Neural progenitor cell (in vitro differentiated cells): ENCODE data around the gene GPATCH1. TPM values are rescaled to one million over a fixed set of nuclear protein-coding genes. Genes with fewer than 3 reads are reported as not detected.

Experiments used
- DNase-seq: peaks from one replicate; pipeline ENCODE4 v3.0.0-alpha.2; 2016; ENCODE audit warnings: low spot score
- H2AFZ ChIP-seq: fragments of 200-600 bp; sonication (generic); replicated peaks from 2 replicates; pipeline ENCODE4 v1.6.1; 2016; ENCODE audit warnings: antibody characterized with exemption
- H3F3A ChIP-seq: fragments of 200-600 bp; sonication (generic); 2 replicates; pipeline ENCODE4 v1.6.1; 2016; ENCODE audit warnings: antibody characterized with exemption, low read depth
- H3K27ac ChIP-seq: fragments of 200-600 bp; sonication (generic); 2 replicates; pipeline ENCODE4 v1.5.1; 2016; ENCODE audit warnings: mild to moderate bottlenecking
- H3K27me3 ChIP-seq: fragments of 200-600 bp; sonication (generic); 2 replicates; pipeline ENCODE4 v1.6.1; 2016; ENCODE audit warnings: mild to moderate bottlenecking, moderate library complexity
- H3K36me3 ChIP-seq: fragments of 200-600 bp; sonication (generic); 2 replicates; pipeline ENCODE4 v1.5.1; 2016
- H3K4me1 ChIP-seq: fragments of 200-600 bp; sonication (generic); 2 replicates; pipeline ENCODE4 v1.6.1; 2016; ENCODE audit warnings: mixed run types
- H3K4me2 ChIP-seq: fragments of 200-600 bp; sonication (generic); 2 replicates; pipeline ENCODE4 v1.6.1; 2016
- H3K4me3 ChIP-seq: fragments of 200-600 bp; sonication (generic); 2 replicates; pipeline ENCODE4 v1.5.1; 2016
- H3K79me2 ChIP-seq: fragments of 200-600 bp; sonication (generic); 2 replicates; pipeline ENCODE4 v1.6.1; 2016; ENCODE audit warnings: low read depth
- H3K9ac ChIP-seq: fragments of 200-600 bp; sonication (generic); 2 replicates; pipeline ENCODE4 v1.6.1; 2016
- H3K9me3 ChIP-seq: fragments of 200-600 bp; sonication (generic); 2 replicates; pipeline ENCODE4 v1.5.1; 2016; ENCODE audit warnings: low read depth
- H4K20me1 ChIP-seq: fragments of 200-600 bp; sonication (generic); 2 replicates; pipeline ENCODE4 v1.6.1; 2016; ENCODE audit warnings: low read depth
- H3K27ac Mint-ChIP-seq: 3 replicates; pipeline ENCODE4 v1.8.0; 2021; ENCODE audit warnings: mixed read lengths
- H3K27me3 Mint-ChIP-seq: 2 replicates; pipeline ENCODE4 v1.8.0; 2022; ENCODE audit warnings: low read depth, mild to moderate bottlenecking, inconsistent platforms, moderate library complexity, mixed read lengths; ENCODE audit not compliant: insufficient read depth
- H3K36me3 Mint-ChIP-seq: 3 replicates; pipeline ENCODE4 v1.8.0; 2021; ENCODE audit warnings: mixed read lengths
- H3K4me1 Mint-ChIP-seq: 3 replicates; pipeline ENCODE4 v1.8.0; 2021; ENCODE audit warnings: mixed read lengths
- H3K4me3 Mint-ChIP-seq: 3 replicates; pipeline ENCODE4 v1.8.0; 2021; ENCODE audit warnings: mild to moderate bottlenecking, moderate library complexity, mixed read lengths
- H3K9me3 Mint-ChIP-seq: 3 replicates; pipeline ENCODE4 v1.8.0; 2020; ENCODE audit warnings: mixed read lengths
- EZH2 ChIP-seq: fragments of 200-600 bp; sonication (generic); IDR thresholded peaks from 2 replicates; pipeline ENCODE4 v1.6.1; 2017; ENCODE audit warnings: antibody characterized with exemption, mild to moderate bottlenecking, moderate library complexity
- EZH2phosphoT487 ChIP-seq: fragments of 200-600 bp; sonication (generic); IDR thresholded peaks from 2 replicates; pipeline ENCODE4 v1.6.1; 2017; ENCODE audit warnings: antibody characterized with exemption
- total RNA-seq: library from RNA; depleted of rRNA; stranded (reverse); fragments of >200 nt; gene quantifications from 2 replicates; pipeline ENCODE4 v1.2.3, GENCODE V29; 2015; ENCODE audit warnings: low replicate concordance
- TF ChIP-seq, protein P1 (sequence below): fragments of 200-600 bp; sonication (generic); IDR thresholded peaks from 2 replicates; pipeline ENCODE4 v1.5.1; 2017; ENCODE audit warnings: antibody characterized with exemption, mild to moderate bottlenecking

Gene GPATCH1
- total RNA-seq, 1 donor from 2014 or later: 7.0 TPM

DNA sequence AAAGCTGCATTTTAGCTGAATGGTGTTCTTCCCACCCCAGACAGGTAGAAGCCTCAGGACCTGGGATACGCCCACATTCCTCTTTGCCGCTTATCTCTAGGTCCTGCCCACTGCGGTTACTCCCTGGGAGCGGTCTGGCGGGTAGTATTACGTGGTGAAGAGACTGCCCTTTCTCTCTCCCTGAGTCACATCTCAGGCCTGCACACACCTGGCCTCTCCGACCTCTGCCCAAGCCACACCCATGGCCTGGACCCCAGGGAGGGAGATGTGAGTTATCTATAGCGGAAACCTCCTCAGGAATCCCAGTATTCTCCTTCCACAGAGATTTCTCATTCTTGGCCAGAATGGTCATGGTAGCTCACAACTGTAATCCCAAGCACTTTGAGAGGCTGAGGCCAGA lies 33.6 kb upstream of the GPATCH1 start:
- Histone ChIP-seq H3K4me2 (no peak overlapping the region), H3K9me3 (no peaks in the 10 kb centered on the region), H3F3A (no peaks in the 10 kb centered on the region), H3K4me1 (peaks cover 9% of the 10 kb centered on the region), H3K4me3 (no peak overlapping the region), H3K36me3 (no peaks in the 10 kb centered on the region), H2AFZ (no peak overlapping the region), H3K27me3 (no peaks in the 10 kb centered on the region), H4K20me1 (peaks cover 2% of the 10 kb centered on the region), H3K27ac (no peak overlapping the region), H3K79me2 (peaks cover 69% of the 10 kb centered on the region), H3K9ac (no peak overlapping the region)
- no peak overlapping the region for H3K4me3 Mint-ChIP-seq
- H3K4me1 Mint-ChIP-seq: peaks cover 3% of the 10 kb centered on the region
- H3K9me3 Mint-ChIP-seq: no peaks in the 10 kb centered on the region
- no peak overlapping the region for H3K27ac Mint-ChIP-seq
- TF ChIP-seq EZH2 (no peak), EZH2phosphoT487 (no peak)
- TF ChIP-seq, protein P1, sequence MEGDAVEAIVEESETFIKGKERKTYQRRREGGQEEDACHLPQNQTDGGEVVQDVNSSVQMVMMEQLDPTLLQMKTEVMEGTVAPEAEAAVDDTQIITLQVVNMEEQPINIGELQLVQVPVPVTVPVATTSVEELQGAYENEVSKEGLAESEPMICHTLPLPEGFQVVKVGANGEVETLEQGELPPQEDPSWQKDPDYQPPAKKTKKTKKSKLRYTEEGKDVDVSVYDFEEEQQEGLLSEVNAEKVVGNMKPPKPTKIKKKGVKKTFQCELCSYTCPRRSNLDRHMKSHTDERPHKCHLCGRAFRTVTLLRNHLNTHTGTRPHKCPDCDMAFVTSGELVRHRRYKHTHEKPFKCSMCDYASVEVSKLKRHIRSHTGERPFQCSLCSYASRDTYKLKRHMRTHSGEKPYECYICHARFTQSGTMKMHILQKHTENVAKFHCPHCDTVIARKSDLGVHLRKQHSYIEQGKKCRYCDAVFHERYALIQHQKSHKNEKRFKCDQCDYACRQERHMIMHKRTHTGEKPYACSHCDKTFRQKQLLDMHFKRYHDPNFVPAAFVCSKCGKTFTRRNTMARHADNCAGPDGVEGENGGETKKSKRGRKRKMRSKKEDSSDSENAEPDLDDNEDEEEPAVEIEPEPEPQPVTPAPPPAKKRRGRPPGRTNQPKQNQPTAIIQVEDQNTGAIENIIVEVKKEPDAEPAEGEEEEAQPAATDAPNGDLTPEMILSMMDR: no peak
- H3K36me3 Mint-ChIP-seq: peaks cover 8% of the 10 kb centered on the region
- DNase-seq: no peak
- H3K27me3 Mint-ChIP-seq: peaks cover under 1% of the 10 kb centered on the region

DNA sequence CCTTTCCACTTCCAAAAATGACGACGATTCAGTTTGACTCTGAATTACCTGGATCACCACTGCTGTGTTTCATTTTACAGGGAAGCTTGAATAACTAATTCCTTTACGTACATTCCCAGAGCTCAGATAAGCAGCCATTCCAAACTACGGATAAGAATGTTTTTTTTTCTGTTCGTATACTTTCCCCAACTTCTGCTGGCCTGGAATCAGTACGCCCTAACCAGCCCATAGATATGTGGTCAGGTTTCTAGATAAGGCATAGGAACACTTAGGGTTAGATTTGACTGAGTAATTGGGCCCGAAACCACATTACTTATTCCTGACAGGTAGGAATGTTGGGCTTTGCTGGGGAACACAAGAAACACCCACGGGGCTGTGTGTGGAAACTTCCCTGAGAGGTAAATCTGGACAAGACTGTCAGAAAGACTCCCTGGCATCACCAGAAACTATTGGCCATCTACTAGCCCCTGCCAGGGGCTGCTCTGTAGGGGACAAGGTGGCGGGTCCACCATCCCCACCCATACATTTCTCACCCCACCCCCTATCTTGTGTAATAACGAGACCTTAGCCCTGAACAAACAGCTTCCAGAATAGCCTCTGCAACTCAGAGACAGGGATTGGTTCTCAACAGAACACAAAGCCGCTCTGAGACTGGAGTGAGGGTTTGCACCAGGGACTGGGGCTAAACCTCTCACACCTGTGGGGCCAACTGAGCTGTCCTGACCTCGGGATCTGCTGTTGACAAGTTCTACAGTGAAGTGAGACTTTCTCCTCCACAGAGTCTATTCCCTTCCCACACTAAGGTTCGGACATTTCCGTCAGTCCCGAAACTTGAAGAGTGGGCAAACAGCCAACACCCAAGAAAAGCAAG lies 31.9 kb upstream of the GPATCH1 start:
- peaks cover 84% of the 10 kb centered on the region for H3K79me2 ChIP-seq
- peaks cover 7% of the 10 kb centered on the region for H3K4me1 Mint-ChIP-seq
- DNase-seq: no peak
- no peaks in the 10 kb centered on the region for H3F3A ChIP-seq
- no peak overlapping the region for H3K4me3 ChIP-seq
- H3K27me3 Mint-ChIP-seq: peaks cover 3% of the 10 kb centered on the region
- no peak overlapping the region for H3K27ac ChIP-seq
- no peaks in the 10 kb centered on the region for H3K9me3 Mint-ChIP-seq
- H3K27me3 ChIP-seq: no peaks in the 10 kb centered on the region
- no peak overlapping the region for H3K4me3 Mint-ChIP-seq
- H3K4me2 ChIP-seq: no peak overlapping the region
- H3K9me3 ChIP-seq: no peaks in the 10 kb centered on the region
- TF ChIP-seq, protein P1: no peak
- no peak overlapping the region for H3K27ac Mint-ChIP-seq
- H4K20me1 ChIP-seq: peaks cover 2% of the 10 kb centered on the region
- H3K4me1 ChIP-seq: peaks cover 9% of the 10 kb centered on the region
- H3K9ac ChIP-seq: no peak overlapping the region
- H2AFZ ChIP-seq: no peak overlapping the region
- peaks cover 8% of the 10 kb centered on the region for H3K36me3 Mint-ChIP-seq
- no peaks in the 10 kb centered on the region for H3K36me3 ChIP-seq

DNA sequence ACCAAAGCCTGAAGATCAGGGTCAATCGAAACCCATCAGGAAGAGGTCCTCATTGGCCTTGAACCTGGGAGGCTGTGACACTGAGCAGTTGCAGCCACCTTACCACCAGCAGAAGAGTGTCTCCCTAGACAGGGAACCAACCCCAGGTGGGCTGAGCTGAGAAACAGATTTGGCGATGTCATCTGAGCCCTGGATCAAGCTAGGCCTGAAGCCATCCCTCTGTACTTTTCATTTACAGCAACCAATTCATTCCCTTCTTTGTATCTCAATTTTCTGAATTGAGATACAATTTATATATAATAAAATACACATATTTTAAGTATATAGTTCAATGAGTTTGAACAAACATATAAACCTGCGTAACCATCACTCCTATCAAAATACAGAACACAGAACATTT lies 30.9 kb upstream of the GPATCH1 start:
- Histone ChIP-seq H3K4me1 (peaks cover 9% of the 10 kb centered on the region), H3K9me3 (no peaks in the 10 kb centered on the region), H3K27me3 (no peaks in the 10 kb centered on the region), H3K79me2 (peaks cover 94% of the 10 kb centered on the region), H4K20me1 (peaks cover 2% of the 10 kb centered on the region), H3F3A (peaks cover 3% of the 10 kb centered on the region), H3K27ac (no peak overlapping the region), H3K4me3 (no peak overlapping the region), H3K36me3 (no peaks in the 10 kb centered on the region), H3K9ac (no peak overlapping the region), H3K4me2 (no peak overlapping the region), H2AFZ (no peak overlapping the region)
- Mint-ChIP-seq H3K4me1 (peaks cover 7% of the 10 kb centered on the region), H3K9me3 (no peaks in the 10 kb centered on the region), H3K36me3 (peaks cover 6% of the 10 kb centered on the region), H3K27ac (no peak overlapping the region), H3K27me3 (peaks cover 3% of the 10 kb centered on the region), H3K4me3 (no peak overlapping the region)
- no peak for DNase-seq
- TF ChIP-seq, protein P1: no peak
- TF ChIP-seq EZH2 (no peak), EZH2phosphoT487 (no peak)
